K562 (cell line): ENCODE data around the gene FANCI. TPM values are rescaled to one million over a fixed set of nuclear protein-coding genes. Genes with fewer than 3 reads are reported as not detected.

ENCODE experiments used
- ARID1B ChIP-seq: fragments of 450-650 bp; IDR thresholded peaks from 2 replicates; pipeline ENCODE4 v1.6.1; 2016; ENCODE audit warnings: antibody characterized with exemption, mild to moderate bottlenecking, inconsistent platforms
- ATF1 ChIP-seq, 2 experiments: fragments of 450-650 bp in 1 of 2; IDR thresholded peaks; 2 replicates each; pipeline ENCODE4 v1.6.1; 2016; ENCODE audit warnings: missing compliant biosample characterization in 1 of 2, missing genetic modification characterization in 1 of 2
- BHLHE40 ChIP-seq: IDR thresholded peaks from 2 replicates; pipeline ENCODE4 v1.6.1; 2011; ENCODE audit warnings: low read length, improper control_type of control experiment
- BRF1 ChIP-seq: IDR thresholded peaks from 3 replicates; pipeline ENCODE4 v1.6.1; 2011; ENCODE audit warnings: borderline replicate concordance, mild to moderate bottlenecking; ENCODE audit not compliant: insufficient read length; ENCODE audit errors: extremely low read depth
- CHD1 ChIP-seq: fragments of 200-600 bp; sonication (generic); IDR thresholded peaks from one replicate; pipeline ENCODE4 v1.6.1; 2012; ENCODE audit warnings: mild to moderate bottlenecking, moderate library complexity, low read length, inconsistent platforms
- ERF ChIP-seq: fragments of 450-650 bp; formaldehyde crosslinking; IDR thresholded peaks from 2 replicates; pipeline ENCODE4 v1.4.0; 2020; ENCODE audit warnings: mild to moderate bottlenecking, mixed read lengths
- EZH2 ChIP-seq: IDR thresholded peaks from 2 replicates; pipeline ENCODE4 v1.6.1; 2012; ENCODE audit warnings: low read depth, mild to moderate bottlenecking, inconsistent platforms, low read length, borderline replicate concordance
- GATA2 ChIP-seq: sonication (generic); formaldehyde crosslinking; IDR thresholded peaks from 2 replicates; pipeline ENCODE4 v1.4.0; 2020; ENCODE audit warnings: mild to moderate bottlenecking, missing genetic modification reagents
- HDAC2 ChIP-seq: fragments of 450-650 bp; IDR thresholded peaks from 2 replicates; pipeline ENCODE4 v1.6.1; 2016; ENCODE audit warnings: mild to moderate bottlenecking
- HLTF ChIP-seq: fragments of 450-650 bp; IDR thresholded peaks from 2 replicates; pipeline ENCODE4 v1.6.1; 2016
- MEF2D ChIP-seq: conservative IDR thresholded peaks from 2 replicates; pipeline ENCODE4 v1.6.1; 2016; ENCODE audit warnings: low read depth, missing genetic modification characterization, missing compliant biosample characterization
- NCOA1 ChIP-seq: fragments of 450-650 bp; IDR thresholded peaks from 2 replicates; pipeline ENCODE4 v1.6.1; 2016; ENCODE audit warnings: low read depth
- NCOA4 ChIP-seq: fragments of 450-650 bp; IDR thresholded peaks from 2 replicates; pipeline ENCODE4 v1.6.1; 2018; ENCODE audit warnings: mild to moderate bottlenecking; ENCODE audit not compliant: partially characterized antibody
- PML ChIP-seq: IDR thresholded peaks from 2 replicates; pipeline ENCODE4 v1.6.1; 2012; ENCODE audit warnings: low read length, inconsistent platforms
- POLR2G ChIP-seq: fragments of 200-400 bp; formaldehyde crosslinking; IDR thresholded peaks from 2 replicates; pipeline ENCODE4 v1.6.1; 2017; ENCODE audit warnings: low read depth, mild to moderate bottlenecking, antibody characterized with exemption, low read length, moderate library complexity
- RBM25 ChIP-seq: fragments of 200-400 bp; formaldehyde crosslinking; IDR thresholded peaks from 2 replicates; pipeline ENCODE4 v1.6.1; 2018; ENCODE audit warnings: low read length, low read depth, moderate library complexity; ENCODE audit not compliant: severe bottlenecking
- ZBTB1 ChIP-seq: sonication (generic); formaldehyde crosslinking; IDR thresholded peaks from 2 replicates; pipeline ENCODE4 v1.8.1; 2023; ENCODE audit warnings: missing genetic modification reagents, low read depth, mild to moderate bottlenecking, borderline replicate concordance
- ZFP1 ChIP-seq: fragments of 450-650 bp; formaldehyde crosslinking; IDR thresholded peaks from 2 replicates; pipeline ENCODE4 v1.4.0; 2020; ENCODE audit warnings: mild to moderate bottlenecking, mixed read lengths
- ZKSCAN3 ChIP-seq: fragments of 250-450 bp; sonication (Bioruptor Pico); IDR thresholded peaks from 2 replicates; pipeline ENCODE4 v1.4.0; 2020
- ZNF57 ChIP-seq: fragments of 450-650 bp; formaldehyde crosslinking; IDR thresholded peaks from 2 replicates; pipeline ENCODE4 v1.4.0; 2020; ENCODE audit warnings: mild to moderate bottlenecking, moderate library complexity
- polyA plus RNA-seq, 8 experiments: library from polyadenylated mRNA; depleted of rRNA in 4 of 8; stranded (reverse) in 5 of 8; unstranded in 3 of 8; fragments of >200 nt; fragmentation: Nextera tagmentation in 2 of 8; fragmentation: Illumina TruSeq in 1 of 8; extraction: Ambion mirVana in 2 of 8; extraction: Trizol in 1 of 8; gene quantifications; 2 replicates each; pipeline versions ENCODE4 v1.2.1 to v1.2.3, GENCODE V29; 2011 to 2014; ENCODE audit warnings: inconsistent platforms in 1 of 8, missing spikeins in 1 of 8
- total RNA-seq, 7 experiments: library from RNA; depleted of rRNA in 6 of 7; stranded (reverse); fragments of >200 nt in 6 of 7; fragmentation: Illumina TruSeq in 2 of 7; extraction: Trizol in 2 of 7; gene quantifications; 2 replicates each; pipeline versions ENCODE4 v1.2.1 to v1.2.3, GENCODE V29; 2011 to 2021; ENCODE audit warnings: low replicate concordance in 1 of 7
- TF ChIP-seq, protein P1 (sequence below), 2 experiments: fragments of 450-650 bp; formaldehyde crosslinking in 1 of 2; IDR thresholded peaks; 2 replicates each; pipeline versions ENCODE4 v1.4.0 to v1.6.1; 2014 to 2020; ENCODE audit warnings: mild to moderate bottlenecking in 2 of 2, borderline replicate concordance in 1 of 2, low read depth in 1 of 2

Gene FANCI
- total and polyA plus RNA-seq, 9 of the 15 experiments (the other 6 are each of a cell fraction or from before 2014, with no cell fraction given): 72.1 to 165 (median 131) TPM

DNA sequence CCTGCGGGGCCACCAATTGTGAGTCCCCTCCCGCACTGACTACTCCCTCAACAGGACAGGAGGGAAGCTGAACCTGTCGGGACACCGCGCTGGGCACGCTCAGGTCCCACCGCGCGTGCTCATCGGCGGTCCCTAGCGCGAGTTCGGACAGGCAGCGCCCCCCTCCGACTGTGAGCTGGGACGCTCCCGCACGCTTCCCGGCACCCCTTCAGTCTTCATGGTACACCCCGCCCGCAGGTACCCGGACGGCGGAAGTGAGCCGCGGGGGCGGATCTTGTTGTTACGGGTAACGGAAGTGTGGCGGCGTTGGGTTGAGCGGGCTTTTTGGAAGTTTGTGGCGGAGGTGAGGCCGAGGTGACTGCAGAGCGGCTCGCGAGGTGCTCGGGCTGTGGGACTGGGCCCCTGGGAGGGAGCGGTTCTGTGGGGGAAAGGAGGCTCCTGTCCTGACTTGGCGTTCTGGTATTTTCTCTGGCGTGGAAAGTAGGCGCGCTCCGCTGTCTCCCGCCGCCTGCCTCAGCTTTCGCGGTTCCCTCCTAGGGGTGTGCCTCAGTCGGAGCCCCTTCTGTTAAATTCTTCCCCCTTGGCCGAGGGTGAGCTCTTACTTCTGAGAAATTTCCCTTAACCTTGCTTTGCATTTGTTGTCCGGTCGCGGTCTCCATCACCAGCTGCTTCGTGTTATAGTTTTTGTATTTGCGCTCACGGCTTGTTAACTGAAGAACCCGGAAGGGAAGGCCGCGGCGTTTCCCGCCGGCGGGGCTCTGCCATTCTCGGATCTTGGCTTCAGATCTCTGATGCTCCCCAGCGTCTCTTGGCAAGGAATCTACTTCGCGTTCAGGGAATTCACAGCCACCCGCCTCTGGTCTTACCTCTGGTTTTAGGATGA lies at the start of gene FANCI (continued):
- TF ChIP-seq, protein P1, sequence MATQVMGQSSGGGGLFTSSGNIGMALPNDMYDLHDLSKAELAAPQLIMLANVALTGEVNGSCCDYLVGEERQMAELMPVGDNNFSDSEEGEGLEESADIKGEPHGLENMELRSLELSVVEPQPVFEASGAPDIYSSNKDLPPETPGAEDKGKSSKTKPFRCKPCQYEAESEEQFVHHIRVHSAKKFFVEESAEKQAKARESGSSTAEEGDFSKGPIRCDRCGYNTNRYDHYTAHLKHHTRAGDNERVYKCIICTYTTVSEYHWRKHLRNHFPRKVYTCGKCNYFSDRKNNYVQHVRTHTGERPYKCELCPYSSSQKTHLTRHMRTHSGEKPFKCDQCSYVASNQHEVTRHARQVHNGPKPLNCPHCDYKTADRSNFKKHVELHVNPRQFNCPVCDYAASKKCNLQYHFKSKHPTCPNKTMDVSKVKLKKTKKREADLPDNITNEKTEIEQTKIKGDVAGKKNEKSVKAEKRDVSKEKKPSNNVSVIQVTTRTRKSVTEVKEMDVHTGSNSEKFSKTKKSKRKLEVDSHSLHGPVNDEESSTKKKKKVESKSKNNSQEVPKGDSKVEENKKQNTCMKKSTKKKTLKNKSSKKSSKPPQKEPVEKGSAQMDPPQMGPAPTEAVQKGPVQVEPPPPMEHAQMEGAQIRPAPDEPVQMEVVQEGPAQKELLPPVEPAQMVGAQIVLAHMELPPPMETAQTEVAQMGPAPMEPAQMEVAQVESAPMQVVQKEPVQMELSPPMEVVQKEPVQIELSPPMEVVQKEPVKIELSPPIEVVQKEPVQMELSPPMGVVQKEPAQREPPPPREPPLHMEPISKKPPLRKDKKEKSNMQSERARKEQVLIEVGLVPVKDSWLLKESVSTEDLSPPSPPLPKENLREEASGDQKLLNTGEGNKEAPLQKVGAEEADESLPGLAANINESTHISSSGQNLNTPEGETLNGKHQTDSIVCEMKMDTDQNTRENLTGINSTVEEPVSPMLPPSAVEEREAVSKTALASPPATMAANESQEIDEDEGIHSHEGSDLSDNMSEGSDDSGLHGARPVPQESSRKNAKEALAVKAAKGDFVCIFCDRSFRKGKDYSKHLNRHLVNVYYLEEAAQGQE (IDR thresholded peaks at IDR 0.05; ENCODE audit: borderline replicate concordance): peak; percentile 77
- TF ChIP-seq, protein P1 (CRISPR knock-in tag; IDR thresholded peaks at IDR 0.05; ENCODE audit: low read depth): 0 out of 2 replicates have a peak, but pooled peaks have one; percentile 41
- TF ChIP-seq GATA2 (no peak), BHLHE40 (peak; percentile 96), ZBTB1 (CRISPR knock-in tag) (0 out of 2 replicates have a peak, but pooled peaks have one; percentile 47), CHD1 (no peak), BRF1 (no peak), ERF (CRISPR knock-in tag) (no peak), ZFP1 (CRISPR knock-in tag) (no peak), RBM25 (no peak), HDAC2 (no peak; the same call in 1 of the 2 replicates), PML (peak; percentile 36; the same call in 1 of the 2 replicates), ZKSCAN3 (no peak), ARID1B (peak; percentile 38; the same call in 1 of the 2 replicates), NCOA4 (no peak), EZH2 (no peak), NCOA1 (no peak; the same call in 1 of the 2 replicates), POLR2G (peak; percentile 97), HLTF (no peak), MEF2D (tag) (no peak), ATF1 (CRISPR knock-in tag; IDR thresholded peaks at IDR 0.05) (no peak), ATF1 (tag; IDR thresholded peaks at IDR 0.05) (peak; percentile 77), ZNF57 (CRISPR knock-in tag) (no peak)
